PC-9 (cell line): ENCODE results near the gene SPINT3.

Experiments
- CTCF ChIP-seq: fragments of 200-600 bp; sonication (generic); conservative IDR thresholded peaks from 2 replicates; pipeline ENCODE4 v1.6.1; 2017; ENCODE audit warnings: mixed run types, antibody characterized with exemption, mild to moderate bottlenecking, moderate library complexity
- EZH2 ChIP-seq: fragments of 200-600 bp; sonication (generic); IDR thresholded peaks from 2 replicates; pipeline ENCODE4 v1.8.0; 2017; ENCODE audit warnings: antibody characterized with exemption, low read depth

GRCh38 chr20:45547206-45547770 is 31.9 kb upstream of the SPINT3 start, which contains the start of gene EPPIN:
- TF ChIP-seq CTCF = no peak
- TF ChIP-seq EZH2 = no peak
